Activated CD4-positive, alpha-beta T cell treated with anti-CD3 and anti-CD28 coated beads, Interleukin-2, Interleukin-4, amounts not matched to agents 100 ng/mL and 50 ng/mL, durations not matched to agents 16 hours and 8 hours (primary cell): ENCODE data around the gene TIGD4.
"Not testable (repeated sequence)": the region's sequence is repeated elsewhere in the genome, so short reads cannot be mapped to it uniquely, and the experiment has no call there.

Source experiments
- DNase-seq: peaks from one replicate; pipeline ENCODE4 v3.0.0-alpha.2; 2020; ENCODE audit warnings: low spot score

The TIGD4 gene

DNA sequence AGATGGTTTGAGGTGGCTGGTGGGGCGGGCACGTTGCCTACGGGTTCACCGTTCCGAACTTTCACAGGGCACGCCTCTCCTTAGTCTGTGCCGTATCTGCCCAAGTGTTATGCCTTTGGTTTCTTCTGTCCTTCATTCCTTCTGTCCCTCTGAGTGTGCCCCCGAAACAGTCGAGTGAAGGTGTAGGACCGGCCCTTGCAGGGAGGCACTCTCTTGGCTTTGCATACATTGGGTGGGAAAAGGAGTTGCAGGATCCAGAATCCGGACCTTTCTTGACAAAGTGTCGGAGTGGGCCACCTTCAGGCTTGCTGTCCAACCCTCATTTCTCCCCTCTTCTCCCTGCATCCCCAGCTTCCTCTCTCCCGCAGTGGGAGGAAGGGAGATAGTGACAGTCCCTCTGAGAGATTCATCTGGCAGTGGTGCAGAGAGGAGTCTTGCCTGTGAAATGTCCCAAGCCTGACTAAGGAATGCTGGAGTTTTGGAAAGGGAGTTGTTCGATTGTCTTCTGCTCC is 793 bp upstream of the TIGD4 start:
- DNase-seq, result no peak

DNA sequence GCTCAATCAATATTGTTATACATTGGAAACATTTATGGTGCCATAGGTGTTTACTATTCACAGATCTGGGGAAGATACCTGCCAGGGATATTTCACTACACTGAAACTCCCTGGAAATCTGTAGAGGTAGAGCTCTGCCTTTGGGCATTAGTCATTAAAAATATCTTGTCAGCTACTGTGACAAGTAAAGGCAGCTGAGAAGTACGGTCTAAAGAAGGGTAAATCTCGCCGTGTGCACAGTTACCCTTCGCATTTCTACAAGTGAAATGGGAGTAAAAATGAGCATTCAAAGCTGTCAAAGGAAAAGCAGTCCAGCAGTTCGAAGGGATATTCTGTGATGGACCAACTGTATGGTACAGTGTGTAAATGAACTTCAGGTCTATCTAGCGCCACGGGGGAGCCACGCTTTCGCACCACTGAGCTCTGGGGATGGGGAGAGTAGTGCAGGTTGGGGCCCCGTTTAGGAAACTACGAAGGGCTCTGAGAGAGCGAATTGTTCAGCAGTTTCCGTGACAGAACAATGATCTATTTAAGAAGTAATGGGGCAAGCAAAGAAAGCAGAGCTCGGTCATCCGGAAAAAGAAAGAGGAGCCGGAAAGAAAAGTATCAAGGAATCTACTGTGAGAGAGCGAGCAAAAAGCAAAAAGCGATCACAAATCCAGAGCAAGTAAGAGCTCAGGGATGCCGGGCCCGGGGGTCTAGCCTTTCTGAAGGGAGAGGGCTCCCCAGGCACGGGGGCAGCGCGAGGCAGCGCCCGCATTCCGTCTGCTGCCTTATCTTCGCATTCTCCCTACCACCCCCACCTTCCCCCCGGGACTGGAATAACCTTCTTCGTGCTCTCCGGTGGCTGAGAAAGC is 646 bp downstream of the TIGD4 start:
- DNase-seq, result peak; percentile 38

DNA sequence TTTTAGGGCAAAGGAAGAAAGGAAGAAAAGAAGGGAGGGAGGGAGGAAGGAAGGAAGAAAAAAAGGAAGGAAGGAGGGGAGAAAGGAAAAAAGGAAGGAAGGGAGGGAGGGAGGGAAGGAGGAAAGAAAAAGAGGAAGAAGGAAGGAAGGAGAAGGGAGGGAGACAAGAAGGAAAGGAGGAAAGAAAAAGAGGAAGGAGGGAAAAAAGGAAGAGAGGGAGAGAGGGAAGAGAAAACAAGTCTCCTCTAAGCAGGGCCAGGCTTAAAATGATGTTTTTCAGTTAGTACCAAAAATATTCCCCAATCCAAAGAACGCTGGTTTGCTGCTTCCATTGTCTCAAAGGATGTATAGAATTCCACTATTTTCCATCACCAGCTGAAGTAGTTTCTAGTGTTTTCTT is 2.0 kb downstream of the TIGD4 start:
- DNase-seq, result no peak

DNA sequence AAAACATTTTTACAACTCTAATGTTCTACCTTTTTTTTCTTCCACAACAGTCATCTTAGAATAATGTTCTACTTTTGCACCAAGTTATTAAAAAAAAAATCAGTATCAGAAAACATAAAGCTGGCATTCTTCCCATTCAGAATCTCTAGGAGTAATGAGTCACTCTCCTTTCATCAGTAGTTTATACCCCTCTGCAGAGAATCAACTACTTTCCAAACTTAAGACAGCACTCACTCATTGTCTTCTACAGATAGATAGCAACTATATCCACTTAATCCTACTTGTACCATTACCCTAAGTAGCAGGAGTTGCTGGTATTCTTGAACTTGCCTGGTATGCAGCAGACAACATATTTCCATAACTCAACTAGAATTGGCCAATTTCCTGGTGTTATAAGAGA is 3.2 kb downstream of the TIGD4 start:
- DNase-seq, result no peak

DNA sequence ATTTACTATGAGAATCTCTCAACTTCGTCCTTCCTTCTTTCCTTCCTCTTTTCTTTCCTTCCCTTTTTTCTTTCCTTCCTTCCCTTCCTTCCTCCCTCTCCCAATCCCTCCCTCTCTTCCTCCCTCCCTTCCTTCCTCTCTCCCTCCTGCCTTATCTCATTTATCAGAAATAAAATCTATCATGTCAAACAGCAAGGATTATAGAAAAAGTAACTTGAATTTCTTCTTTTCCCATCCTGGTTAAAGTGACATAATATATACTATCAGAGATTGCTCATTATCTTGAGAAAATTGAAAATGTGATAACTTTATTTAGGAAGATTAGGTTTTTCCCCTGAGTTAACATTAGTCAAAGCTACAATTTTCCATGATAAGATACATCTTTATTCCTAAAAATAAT is 5.6 kb downstream of the TIGD4 start:
- no peak for DNase-seq

DNA sequence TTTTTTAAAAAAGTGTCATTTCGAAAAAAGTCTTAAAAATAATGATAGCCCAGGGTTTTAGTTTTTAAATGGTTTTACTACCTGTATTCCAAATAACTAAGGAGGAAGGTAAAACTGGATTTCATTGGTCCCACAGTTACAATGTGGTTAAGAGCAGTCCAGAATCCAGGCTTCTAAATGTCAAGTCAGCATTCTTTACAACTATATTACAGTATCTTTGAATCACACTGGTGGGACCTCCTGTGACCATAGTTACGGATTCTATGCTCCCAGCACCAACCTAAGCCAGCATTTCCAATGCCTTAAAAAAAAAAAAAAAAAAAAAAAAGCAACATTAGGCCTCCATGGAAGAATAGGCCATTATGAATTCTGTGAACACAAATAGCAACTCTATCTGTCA is 6.2 kb downstream of the TIGD4 start:
- DNase-seq, result no peak

DNA sequence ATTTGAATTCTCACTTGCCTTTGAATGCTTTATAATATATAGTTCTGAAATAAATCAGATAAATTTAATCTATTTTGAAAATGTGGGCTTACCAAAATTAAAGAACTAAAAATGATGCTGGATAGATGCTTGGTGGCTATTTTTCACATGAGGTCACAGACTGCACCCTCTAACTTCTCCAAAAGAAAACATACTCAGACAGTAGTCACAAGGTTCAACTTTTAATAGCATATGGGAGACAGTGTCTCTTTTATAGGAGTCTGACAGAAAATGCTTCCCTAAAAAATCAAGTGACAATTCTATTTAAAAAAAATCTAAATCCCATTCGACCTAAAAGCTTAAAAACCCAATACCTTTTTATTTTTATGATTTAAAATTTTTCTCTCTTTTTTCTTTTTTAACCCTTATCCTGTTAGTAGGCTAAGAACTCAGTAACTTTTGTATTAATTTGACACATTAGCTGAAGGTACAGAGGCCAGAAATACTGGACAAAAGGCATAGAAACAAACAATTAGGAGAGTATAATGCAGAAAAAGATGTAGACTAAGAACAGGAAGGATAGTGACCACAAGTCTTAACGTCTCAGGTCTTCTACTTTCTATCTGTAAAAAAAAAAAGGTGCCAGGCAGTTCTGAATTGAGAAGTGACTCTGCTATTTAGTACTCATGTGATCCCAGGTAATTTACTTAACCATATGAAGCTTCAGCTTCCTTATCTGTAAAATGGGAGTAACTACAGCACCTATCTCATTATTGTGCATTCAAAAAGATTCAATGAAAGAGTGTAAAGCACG is 7.6 kb downstream of the TIGD4 start:
- DNase-seq, result peak; percentile 18

DNA sequence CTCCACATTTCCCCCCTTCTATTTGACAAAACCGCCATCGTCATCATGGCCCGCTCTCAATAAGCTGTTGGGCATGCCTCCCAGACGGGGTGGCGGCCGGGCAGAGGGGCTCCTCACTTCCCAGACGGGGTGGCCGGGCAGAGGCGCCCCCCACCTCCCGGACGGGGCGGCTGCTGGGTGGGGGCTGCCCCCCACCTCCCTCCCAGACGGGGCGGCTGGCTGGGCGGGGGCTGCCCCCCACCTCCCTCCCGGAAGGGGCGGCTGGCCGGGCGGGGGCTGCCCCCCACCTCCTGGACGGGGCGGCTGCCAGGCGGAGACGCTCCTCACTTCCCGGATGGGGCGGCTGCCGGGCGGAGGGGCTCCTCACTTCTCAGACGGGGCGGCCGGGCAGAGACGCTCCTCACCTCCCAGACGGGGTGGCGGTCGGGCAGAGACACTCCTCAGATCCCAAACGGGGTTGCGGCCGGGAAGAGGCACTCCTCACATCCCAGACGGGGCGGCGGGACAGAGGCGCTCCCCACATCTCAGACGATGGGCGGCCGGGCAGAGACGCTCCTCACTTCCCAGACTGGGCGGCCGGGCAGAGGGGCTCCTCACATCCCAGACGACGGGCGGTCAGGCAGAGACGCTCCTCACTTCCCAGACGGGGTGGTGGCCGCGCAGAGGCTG is 14.3 kb downstream of the TIGD4 start:
- not testable (repeated sequence) for DNase-seq

DNA sequence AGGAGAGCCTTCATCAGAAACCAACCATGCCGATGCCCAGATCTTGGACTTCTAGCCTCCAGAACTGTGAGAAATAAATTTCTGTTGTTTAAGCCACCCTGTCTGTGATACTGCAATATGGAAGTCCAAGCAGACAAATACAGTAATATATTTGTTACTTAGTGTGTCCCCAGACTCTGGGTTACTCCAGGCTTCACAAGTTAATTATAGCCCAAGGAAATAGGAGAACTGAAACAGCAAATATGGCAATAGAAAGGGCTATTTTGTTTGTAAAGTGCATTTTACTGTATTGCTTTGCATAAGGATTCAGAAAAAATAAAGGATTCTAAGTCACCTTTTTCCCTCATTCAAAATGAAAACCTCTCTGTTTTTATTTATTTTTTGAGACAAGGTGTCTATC is 15.7 kb downstream of the TIGD4 start:
- no peak for DNase-seq

DNA sequence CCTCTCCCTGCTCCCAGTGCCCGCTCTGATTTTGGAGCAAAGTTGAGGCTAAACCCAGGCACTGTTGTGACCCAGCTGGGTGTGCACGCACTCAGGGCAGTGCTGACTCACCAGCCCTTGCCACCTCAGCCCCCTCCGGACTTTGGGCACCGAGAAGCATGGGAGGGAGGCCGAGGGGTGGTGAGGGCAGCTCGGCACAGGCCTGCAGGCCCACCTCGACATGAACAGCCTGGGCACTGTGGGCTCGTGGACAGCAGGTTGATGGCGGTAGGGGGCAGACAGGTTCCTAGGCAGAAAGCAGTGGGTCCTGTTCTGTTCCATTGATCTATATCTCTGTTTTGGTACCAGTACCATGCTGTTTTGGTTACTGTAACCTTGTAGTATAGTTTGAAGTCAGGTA is 30.9 kb downstream of the TIGD4 start:
- DNase-seq, result no peak

DNA sequence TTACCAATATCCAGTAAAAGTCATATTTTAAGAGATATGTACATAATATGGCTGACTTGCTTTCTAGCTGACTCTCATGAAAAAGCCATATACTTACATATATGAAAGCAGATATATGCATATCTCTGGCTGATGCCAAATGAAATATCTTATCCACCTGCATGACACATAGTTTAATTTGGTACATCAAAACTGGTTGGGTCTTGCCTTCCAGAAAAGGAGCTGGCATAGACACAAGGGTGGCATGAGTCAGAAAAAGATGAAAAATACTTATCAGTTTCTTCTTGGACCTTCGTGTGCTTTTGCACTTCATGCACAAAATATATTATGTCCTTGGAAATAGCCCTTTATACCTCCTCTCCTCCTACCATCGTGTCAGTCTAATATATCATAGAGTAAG is 32.1 kb downstream of the TIGD4 start:
- DNase-seq, result no peak

DNA sequence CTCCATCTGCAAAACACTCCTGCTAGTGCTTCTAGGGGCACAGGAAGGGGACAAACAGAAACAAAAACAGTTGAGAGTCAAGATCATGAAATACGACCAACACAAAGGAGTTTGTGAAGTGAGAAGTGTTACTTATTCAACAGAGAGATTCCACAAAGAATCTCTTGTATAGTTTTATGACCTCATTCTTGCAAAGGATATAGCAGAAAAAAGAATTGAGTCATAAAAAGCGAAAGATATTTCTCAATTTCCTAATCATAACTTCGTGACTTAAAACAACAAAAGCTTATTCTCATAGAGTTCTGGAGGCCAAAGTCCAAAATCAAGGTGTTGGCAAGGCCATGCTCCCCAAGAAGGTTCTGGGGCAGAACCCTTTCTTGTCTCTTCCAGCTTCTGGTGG is 40.7 kb downstream of the TIGD4 start:
- DNase-seq, result no peak

DNA sequence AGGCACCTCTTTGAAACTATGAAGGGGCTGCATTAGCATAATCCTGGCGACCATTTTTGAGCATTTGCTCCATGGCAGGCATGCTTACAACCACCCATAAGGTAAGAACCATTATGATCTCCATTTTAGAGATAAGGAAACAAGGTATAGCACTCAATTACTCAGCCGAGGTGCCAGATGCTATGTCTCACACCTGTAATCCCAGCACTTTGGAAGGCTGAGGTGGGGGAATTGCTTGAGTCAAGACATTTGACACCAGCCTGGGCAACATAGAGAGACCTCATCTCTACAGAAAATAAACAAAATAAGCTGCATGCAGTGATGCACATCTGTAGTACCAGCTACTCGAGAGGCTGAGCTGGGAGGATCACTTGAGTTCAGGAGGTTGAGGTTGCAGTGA is 43.6 kb downstream of the TIGD4 start:
- no peak for DNase-seq

DNA sequence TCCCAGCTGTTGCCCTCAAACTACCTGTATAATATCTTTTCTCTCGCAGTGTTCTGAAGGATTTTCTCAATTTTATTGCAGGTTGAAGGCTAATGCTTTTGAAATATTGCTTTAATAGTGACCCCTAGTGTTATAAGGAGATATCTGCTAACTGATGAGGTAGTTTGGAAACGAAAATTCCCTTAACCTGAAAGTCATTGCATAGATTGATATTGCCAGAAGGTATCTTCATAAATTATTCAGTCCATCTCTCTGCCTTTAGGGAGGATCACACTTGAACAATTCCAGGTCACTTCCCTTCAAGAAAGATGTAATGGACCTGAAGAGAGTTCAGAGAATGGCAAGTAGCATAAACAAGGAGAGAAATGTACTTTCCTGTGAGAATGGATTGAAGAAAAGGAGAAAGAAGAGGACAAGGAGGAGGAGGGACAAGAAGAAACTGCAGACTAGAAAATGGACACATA is 44.1 kb downstream of the TIGD4 start:
- peak; percentile 41 for DNase-seq

DNA sequence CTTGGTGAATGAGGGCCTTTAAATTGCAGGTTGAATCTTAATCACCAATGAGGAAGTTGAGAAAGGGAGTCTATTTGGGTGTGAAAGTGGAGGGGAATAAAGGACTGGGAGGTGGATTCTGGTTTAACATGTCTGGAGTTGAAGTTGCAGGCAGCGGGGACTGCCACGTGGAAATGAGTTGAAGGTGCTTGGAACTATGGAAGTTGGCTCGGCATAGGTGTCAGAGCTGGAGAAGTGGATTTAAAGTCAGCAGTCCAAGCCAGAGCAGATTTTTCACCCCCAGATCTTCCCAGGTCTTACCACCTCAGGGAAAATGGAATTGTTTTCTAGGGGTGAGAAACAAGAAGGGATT is 44.9 kb downstream of the TIGD4 start:
- DNase-seq, result no peak

DNA sequence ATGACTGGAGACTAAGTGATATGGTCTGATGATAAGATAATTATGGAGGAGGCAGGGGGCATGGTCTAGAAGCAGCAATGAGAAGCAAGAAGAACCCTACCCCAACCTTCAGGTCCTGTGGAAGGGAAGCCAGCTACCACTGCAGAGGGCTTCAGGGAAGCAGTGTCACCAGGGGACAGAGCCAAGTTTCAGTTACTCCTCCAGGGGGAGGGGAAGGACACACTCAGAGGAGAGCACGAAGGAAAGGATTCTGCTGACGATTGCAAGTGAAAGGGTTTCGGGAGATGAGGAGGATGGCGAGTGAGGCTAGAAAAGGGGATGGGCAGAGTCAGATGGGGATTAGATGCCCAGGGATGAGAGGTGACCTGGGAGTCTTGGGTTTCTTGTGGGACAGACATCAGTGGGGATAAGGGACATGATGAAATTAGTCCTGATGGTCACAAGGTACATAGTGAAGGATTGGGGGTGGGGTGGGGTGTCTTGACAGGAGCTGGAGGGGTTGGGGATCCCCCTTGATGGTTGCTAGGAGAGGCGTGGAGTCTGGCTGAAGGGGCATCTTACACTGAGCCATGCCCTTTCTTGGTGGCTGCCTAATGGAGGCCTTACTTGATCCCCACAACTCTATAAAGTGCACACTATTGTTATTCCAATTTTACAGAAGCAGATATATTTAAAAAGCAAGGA is 45.4 kb downstream of the TIGD4 start:
- no peak for DNase-seq

DNA sequence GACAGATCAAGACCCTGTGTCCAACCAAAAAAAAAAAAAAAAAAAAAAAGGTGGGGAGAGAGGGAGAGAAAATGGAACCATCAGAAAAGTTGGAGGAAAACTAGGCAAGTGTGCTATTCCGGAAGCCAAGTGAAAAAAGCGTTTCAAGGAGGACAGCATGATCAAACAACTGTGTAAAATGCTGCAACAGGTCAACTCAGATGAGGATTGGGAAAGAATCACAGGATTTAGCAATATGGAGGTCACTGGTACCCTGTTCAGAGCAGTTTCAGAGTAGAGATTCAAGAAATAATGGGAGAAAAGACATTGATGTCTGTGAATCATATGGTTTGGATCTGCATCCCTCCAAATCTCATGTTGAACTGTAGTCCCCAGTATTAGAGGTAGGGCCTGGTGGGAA is 47.5 kb downstream of the TIGD4 start:
- no peak for DNase-seq

DNA sequence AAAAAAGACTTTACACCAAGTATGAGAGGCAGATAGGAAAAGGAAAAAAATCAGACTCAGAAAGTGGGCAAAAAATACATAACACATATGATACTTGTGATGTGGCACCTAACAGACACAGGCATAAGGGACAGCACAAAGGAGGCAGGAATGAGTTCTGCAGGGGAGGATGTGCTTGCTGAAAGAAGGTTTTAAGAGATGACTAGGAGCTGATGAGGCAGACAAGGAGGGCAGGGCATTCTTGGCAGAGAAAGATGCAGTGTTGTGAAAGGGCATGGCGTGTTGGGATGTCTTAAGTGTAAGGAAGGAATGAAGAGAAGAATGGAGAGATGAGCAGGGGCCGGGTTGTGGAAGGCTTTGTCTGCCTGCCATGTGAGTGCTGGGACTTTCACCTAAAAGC is 50.1 kb downstream of the TIGD4 start:
- no peak for DNase-seq

DNA sequence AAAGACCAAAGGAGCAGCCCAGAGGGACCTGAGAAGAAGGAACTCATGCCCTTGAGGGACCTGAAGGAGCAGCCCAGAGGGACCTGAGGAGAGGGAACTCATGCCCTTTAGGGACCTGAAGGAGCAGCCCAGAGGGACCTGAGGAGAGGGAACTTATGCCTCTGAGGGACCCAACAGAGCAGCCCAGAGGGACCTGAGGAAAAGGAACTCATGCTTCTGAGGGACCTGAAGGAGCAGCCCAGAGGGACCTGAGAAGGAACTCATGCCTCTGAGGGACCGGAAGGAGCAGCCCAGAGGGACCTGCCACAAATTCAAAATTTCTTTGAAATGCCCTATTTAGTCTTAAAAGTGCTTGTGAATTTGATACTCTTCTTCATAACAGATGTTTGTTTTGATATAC is 51.2 kb downstream of the TIGD4 start:
- DNase-seq, result no peak

DNA sequence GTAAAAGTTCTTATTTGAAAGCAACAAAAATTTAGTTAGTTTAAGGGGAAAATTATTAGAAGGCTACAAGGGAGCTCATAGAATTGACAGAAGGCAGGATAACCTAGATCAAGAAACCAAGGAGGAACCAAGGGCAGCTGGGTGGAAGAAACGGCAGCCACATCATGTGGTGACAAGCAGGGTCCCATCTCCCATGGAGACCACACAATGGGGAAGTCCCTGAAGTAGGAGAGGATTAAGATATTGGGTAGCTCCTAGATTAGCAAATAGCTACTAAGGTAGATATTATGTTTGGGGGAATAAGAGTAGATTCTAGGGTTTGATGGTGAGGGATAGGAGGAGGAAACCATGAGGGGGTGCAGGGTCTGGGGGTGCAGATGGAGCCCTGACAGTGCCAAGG is 51.7 kb downstream of the TIGD4 start:
- DNase-seq, result no peak

DNA sequence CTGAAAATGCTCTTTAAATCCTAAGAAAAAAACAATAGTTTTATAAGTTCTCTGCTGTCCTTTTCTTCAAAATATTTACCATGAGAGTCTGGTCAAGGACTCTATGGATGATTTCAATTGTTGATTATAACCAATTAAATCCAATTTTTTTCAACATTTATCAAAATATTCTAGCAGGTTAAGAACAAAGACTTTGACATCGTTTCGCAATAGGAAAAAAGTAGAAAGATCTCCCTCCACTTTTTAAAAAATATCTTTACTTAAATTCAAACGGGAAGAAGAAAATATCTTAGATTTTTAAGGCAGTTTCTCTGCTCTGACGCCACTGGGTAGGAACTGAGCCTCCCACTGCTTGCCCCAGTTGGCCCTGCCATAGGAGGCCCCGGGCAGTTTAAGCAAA is 55.0 kb downstream of the TIGD4 start:
- DNase-seq, result no peak

DNA sequence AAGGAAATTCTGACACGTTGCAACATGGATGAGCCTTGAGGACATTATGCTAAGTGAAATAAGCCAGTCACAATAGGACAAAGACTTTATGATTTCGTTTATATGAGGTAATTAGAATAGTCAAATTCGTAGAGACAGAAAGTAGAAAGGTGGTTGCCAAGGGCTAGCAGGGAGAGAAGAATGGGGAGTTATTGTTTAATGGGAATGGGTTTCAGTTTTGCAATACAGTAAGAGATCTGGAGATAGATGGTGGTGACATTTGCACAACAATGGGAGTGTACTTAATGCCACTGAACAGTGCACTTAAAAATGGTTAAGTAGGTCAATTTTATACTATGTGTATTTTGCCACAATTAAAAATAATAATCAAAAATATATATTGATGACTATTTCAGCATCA is 56.3 kb downstream of the TIGD4 start:
- no peak for DNase-seq
